Measurements from ENCODE around the gene OR9A4. TPM values are rescaled to one million over a fixed set of nuclear protein-coding genes. Genes with fewer than 3 reads are reported as not detected.

OR9A4 gene
- total RNA-seq, 8 experiments from 2014 or later, result 0.21 to 0.52 (median 0.28) TPM; not detected in 4

- no peak overlapping the region for H3K4me3 ChIP-seq
- no peak for ATAC-seq (replicated peaks in 6 of 8)
- no peak overlapping the region for H3K27ac ChIP-seq
- in situ Hi-C loops (cut with MboI; ENCODE audit: low pct_unique_long_range_greater_than_20kb in 2 of 9, low sequenced_read_pairs in 9 of 9, unreplicated experiment in 9 of 9), result no loop called here
- no peaks in the 10 kb centered on the region for H3K4me1 ChIP-seq (replicated peaks in 1 of 2)
Observed at GRCh38 chr7:141911391-141911790, 4.8 kb upstream of the OR9A4 start.

GRCh38 chr7:141915565-141915964, 634 bp upstream of the OR9A4 start:
- Histone ChIP-seq H3K4me3 (no peak overlapping the region), H3K4me1 (replicated peaks in 1 of 2) (no peaks in the 10 kb centered on the region), H3K27ac (no peak overlapping the region)
- no peak for ATAC-seq (replicated peaks in 6 of 8)
- in situ Hi-C loops (cut with MboI; ENCODE audit: low pct_unique_long_range_greater_than_20kb in 2 of 9, low sequenced_read_pairs in 9 of 9, unreplicated experiment in 9 of 9), result no loop called here
- WGBS, 10 experiments, result 0 to 100% (median 71%) methylated on average over 1 to 2 of the region's 2 CpGs; no CpG with 5 or more reads in 2 of the 10 experiments

GRCh38 chr7:141920281-141920680, 4.1 kb downstream of the OR9A4 start:
- no peaks in the 10 kb centered on the region for H3K4me1 ChIP-seq (replicated peaks in 1 of 2)
- ATAC-seq (replicated peaks in 6 of 8), result no peak
- in situ Hi-C loops (cut with MboI; ENCODE audit: low pct_unique_long_range_greater_than_20kb in 2 of 9, low sequenced_read_pairs in 9 of 9, unreplicated experiment in 9 of 9), result no loop called here
- 0 to 82% (median 50%) methylated on average over 1 of the region's 1 CpG; no CpG with 5 or more reads in 1 of the 10 experiments for WGBS, 10 experiments
- no peak overlapping the region for H3K27ac ChIP-seq
- no peak overlapping the region for H3K4me3 ChIP-seq

GRCh38 chr7:141928146-141928844, 12.1 kb downstream of the OR9A4 start:
- Histone ChIP-seq H3K4me3 (no peak overlapping the region), H3K4me1 (replicated peaks in 1 of 2) (no peaks in the 10 kb centered on the region), H3K27ac (no peak overlapping the region)
- no peak for ATAC-seq (replicated peaks in 6 of 8)
- 0 to 100% (median 80%) methylated on average over 1 to 2 of the region's 2 CpGs; no CpG with 5 or more reads in 3 of the 10 experiments for WGBS, 10 experiments
- in situ Hi-C loops (cut with MboI; ENCODE audit: low pct_unique_long_range_greater_than_20kb in 2 of 9, low sequenced_read_pairs in 9 of 9, unreplicated experiment in 9 of 9), result no loop called here

DNA sequence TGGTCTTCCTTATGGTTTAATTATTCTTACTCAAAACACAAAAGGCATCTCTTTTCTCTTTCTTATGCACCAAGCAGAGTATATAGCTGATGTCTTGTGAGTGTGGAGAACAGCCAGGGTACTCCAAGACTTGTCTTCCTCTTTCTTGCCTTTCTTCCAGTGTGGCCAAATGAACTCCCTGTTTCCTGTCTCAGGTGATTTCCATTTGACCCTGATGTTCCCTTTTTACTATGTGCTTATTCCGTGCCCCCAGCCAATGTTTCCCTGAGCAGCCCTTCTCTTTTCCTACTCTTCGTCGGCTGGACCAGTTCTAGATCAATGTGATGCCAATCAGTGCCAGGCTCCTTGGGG, 12.6 kb downstream of the OR9A4 start:
- no peak for ATAC-seq (replicated peaks in 6 of 8)
- Histone ChIP-seq H3K4me1 (replicated peaks in 1 of 2) (no peaks in the 10 kb centered on the region), H3K4me3 (no peak overlapping the region), H3K27ac (no peak overlapping the region)
- 0 to 91% (median 47%) methylated on average over 1 to 3 of the region's 3 CpGs; no CpG with 5 or more reads in 2 of the 10 experiments for WGBS, 10 experiments
- in situ Hi-C loops (cut with MboI; ENCODE audit: low pct_unique_long_range_greater_than_20kb in 2 of 9, low sequenced_read_pairs in 9 of 9, unreplicated experiment in 9 of 9), result no loop called here

GRCh38 chr7:141930211-141930610, 14.0 kb downstream of the OR9A4 start:
- Histone ChIP-seq H3K4me1 (replicated peaks in 1 of 2) (no peaks in the 10 kb centered on the region), H3K4me3 (no peak overlapping the region), H3K27ac (no peak overlapping the region)
- no peak for ATAC-seq (replicated peaks in 6 of 8)
- WGBS, 10 experiments, result 0 to 89% (median 80%) methylated on average over 1 to 4 of the region's 5 CpGs; no CpG with 5 or more reads in 3 of the 10 experiments
- in situ Hi-C loops (cut with MboI; ENCODE audit: low pct_unique_long_range_greater_than_20kb in 2 of 9, low sequenced_read_pairs in 9 of 9, unreplicated experiment in 9 of 9), result no loop called here

DNA sequence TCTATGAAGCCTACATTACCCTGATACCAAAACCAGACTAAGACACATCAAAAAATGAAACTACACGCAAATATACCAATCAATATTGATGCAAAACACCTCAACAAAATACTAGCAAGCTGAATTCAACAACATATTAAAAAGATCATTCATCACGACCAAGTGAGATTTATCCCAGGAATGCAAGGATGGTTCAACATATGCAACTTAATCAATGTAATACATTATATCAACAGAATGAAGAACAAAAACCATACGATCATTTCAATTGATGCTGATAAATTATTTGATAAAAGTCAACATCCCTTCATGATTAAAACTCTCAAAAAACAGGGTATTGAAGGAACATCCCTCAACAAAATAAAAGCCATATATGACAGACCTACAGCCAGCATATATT, 24.9 kb downstream of the OR9A4 start:
- 0 to 100% (median 87%) methylated on average over 2 to 3 of the region's 3 CpGs; no CpG with 5 or more reads in 1 of the 10 experiments for WGBS, 10 experiments
- Histone ChIP-seq H3K4me1 (replicated peaks in 1 of 2) (no peaks in the 10 kb centered on the region), H3K4me3 (no peak overlapping the region), H3K27ac (no peak overlapping the region)
- in situ Hi-C loops (cut with MboI; ENCODE audit: low pct_unique_long_range_greater_than_20kb in 2 of 9, low sequenced_read_pairs in 9 of 9, unreplicated experiment in 9 of 9), result no loop called here
- ATAC-seq (replicated peaks in 6 of 8), result no peak

DNA sequence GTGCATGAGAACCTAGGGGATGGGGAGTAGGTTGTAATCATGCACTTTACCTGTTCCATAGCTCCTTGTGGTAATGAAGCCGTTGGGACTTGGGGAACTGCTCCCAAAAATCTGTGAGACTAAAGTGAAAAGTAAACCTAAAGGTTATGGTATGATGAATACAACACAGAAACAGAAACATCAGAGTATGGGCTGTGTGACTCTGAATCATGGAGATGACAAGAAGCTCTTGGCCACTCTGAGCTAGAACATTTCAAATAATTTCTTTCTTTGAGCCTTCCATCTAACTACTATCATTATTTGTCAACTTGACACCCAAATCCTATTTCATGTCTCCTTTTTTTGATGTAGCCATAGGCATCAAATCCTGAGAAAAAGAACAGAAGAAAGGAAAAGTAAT, 27.6 kb downstream of the OR9A4 start:
- Histone ChIP-seq H3K4me3 (no peak overlapping the region), H3K27ac (no peak overlapping the region), H3K4me1 (replicated peaks in 1 of 2) (no peaks in the 10 kb centered on the region)
- in situ Hi-C loops (cut with MboI; ENCODE audit: low pct_unique_long_range_greater_than_20kb in 2 of 9, low sequenced_read_pairs in 9 of 9, unreplicated experiment in 9 of 9), result no loop called here
- WGBS, 10 experiments, result 0 to 67% (median 0%) methylated on average over 1 of the region's 1 CpG; no CpG with 5 or more reads in 4 of the 10 experiments
- ATAC-seq (replicated peaks in 6 of 8), result no peak

- Histone ChIP-seq H3K4me1 (replicated peaks in 1 of 2) (no peaks in the 10 kb centered on the region), H3K4me3 (no peak overlapping the region), H3K27ac (no peak overlapping the region)
- no peak for ATAC-seq (replicated peaks in 6 of 8)
- 0 to 100% (median 77%) methylated on average over 2 to 3 of the region's 3 CpGs; no CpG with 5 or more reads in 1 of the 10 experiments for WGBS, 10 experiments
- in situ Hi-C loops (cut with MboI; ENCODE audit: low pct_unique_long_range_greater_than_20kb in 2 of 9, low sequenced_read_pairs in 9 of 9, unreplicated experiment in 9 of 9), result no loop called here
Observed at GRCh38 chr7:141944811-141945210, 28.6 kb downstream of the OR9A4 start.

GRCh38 chr7:141945356-141945755, 29.2 kb downstream of the OR9A4 start:
- in situ Hi-C loops (cut with MboI; ENCODE audit: low pct_unique_long_range_greater_than_20kb in 2 of 9, low sequenced_read_pairs in 9 of 9, unreplicated experiment in 9 of 9), result no loop called here
- 0 to 92% (median 40%) methylated on average over 1 to 3 of the region's 3 CpGs; no CpG with 5 or more reads in 1 of the 10 experiments for WGBS, 10 experiments
- Histone ChIP-seq H3K4me1 (replicated peaks in 1 of 2) (no peaks in the 10 kb centered on the region), H3K27ac (no peak overlapping the region), H3K4me3 (no peak overlapping the region)
- ATAC-seq (replicated peaks in 6 of 8), result peak in 1 of 8 experiments; percentile 38

DNA sequence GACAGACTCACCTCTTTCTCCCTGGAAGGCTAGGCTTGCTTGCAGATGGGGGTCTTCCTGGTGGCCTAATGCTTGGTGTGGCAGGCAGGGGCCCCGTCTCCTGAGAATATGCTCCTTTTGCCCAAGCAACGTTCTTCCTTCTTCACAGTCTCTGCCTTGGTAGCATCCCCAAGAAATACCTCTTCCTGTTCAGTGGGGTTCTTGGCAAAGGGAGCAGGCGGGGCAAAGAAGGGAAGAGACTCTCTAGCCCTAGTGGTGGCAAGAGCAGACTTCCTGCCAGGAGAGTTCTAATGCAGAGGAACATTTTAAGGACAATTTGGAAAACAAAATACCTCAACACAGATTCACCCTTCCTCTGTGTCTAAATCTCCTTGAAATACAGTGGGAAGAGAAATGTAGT, 30.6 kb downstream of the OR9A4 start, which contains the start of gene CLEC5A:
Gene CLEC5A (minus strand): TSS at position 179 of the 400 bp plus-strand sequence. CDS start 682 bp downstream, outside the sequence.
- whole genome bisulfite sequencing, 10 experiments, result 10 to 68% (median 50%) methylated on average over 1 to 3 of the region's 3 CpGs; no CpG with 5 or more reads in 5 of the 10 experiments
- in situ Hi-C loops (cut with MboI; ENCODE audit: low pct_unique_long_range_greater_than_20kb in 2 of 9, low sequenced_read_pairs in 9 of 9, unreplicated experiment in 9 of 9), result no loop called here
- Histone ChIP-seq H3K4me1 (replicated peaks in 1 of 2) (no peaks in the 10 kb centered on the region), H3K27ac (no peak within 1 kb of the TSS), H3K4me3 (no peak within 1 kb of the TSS)
- no peak for ATAC-seq (replicated peaks in 6 of 8)

DNA sequence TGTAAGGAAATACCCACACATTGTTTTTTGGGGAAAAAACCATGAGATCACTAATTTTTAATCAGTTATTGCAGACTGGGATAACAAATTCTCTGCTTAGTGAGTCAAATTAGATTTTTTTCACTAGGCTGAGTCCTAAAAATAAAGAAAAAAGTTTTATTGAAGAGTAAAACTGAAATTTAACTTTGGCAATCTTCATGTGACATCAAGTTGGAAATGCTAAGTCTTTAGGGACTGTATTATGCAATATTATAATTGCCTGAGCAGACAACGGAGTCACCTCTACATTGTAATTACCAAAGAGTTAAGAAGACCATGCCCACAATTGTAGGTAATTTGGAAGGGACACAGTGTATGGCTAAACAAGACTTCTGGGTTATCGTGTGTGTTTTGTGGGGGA, 32.8 kb downstream of the OR9A4 start:
- no peak overlapping the region for H3K4me3 ChIP-seq
- in situ Hi-C loops (cut with MboI; ENCODE audit: low pct_unique_long_range_greater_than_20kb in 2 of 9, low sequenced_read_pairs in 9 of 9, unreplicated experiment in 9 of 9), result no loop called here
- WGBS, 10 experiments, result 29 to 100% (median 79%) methylated on average over 1 to 2 of the region's 2 CpGs; no CpG with 5 or more reads in 6 of the 10 experiments
- H3K27ac ChIP-seq, result no peak overlapping the region
- ATAC-seq (replicated peaks in 6 of 8), result no peak
- no peaks in the 10 kb centered on the region for H3K4me1 ChIP-seq (replicated peaks in 1 of 2)

GRCh38 chr7:141949451-141949850, 33.3 kb downstream of the OR9A4 start:
- in situ Hi-C loops (cut with MboI; ENCODE audit: low pct_unique_long_range_greater_than_20kb in 2 of 9, low sequenced_read_pairs in 9 of 9, unreplicated experiment in 9 of 9), result no loop called here
- Histone ChIP-seq H3K4me3 (no peak overlapping the region), H3K4me1 (replicated peaks in 1 of 2) (no peaks in the 10 kb centered on the region), H3K27ac (no peak overlapping the region)
- 0 to 80% (median 60%) methylated on average over 1 to 2 of the region's 2 CpGs; no CpG with 5 or more reads in 5 of the 10 experiments for WGBS, 10 experiments
- ATAC-seq (replicated peaks in 6 of 8), result no peak

DNA sequence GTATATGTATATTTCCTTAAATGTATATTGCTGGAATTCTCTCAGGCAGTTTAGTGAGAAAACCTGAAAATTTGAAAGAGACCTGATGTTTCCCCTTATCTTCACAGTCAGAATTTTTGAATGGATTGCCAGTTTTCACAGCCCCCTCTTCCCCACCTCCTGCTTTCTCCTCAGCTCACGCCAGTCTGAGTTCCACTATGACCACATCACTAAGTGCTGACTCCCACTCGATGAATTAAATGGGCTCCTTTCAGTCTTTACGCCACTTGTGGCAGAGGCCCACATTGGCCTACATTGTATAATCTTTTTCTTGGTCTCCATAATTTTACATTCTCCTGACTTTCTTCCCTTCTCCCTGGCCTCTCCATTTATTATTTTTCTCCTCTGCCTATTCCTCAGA, 33.7 kb downstream of the OR9A4 start:
- in situ Hi-C loops (cut with MboI; ENCODE audit: low pct_unique_long_range_greater_than_20kb in 2 of 9, low sequenced_read_pairs in 9 of 9, unreplicated experiment in 9 of 9), result loop anchor here in 2 of 9 experiments (25.0 kb wide), 1 partner anchor 237 kb away; no protein-coding TSS in a partner anchor
- Histone ChIP-seq H3K4me1 (replicated peaks in 1 of 2) (no peaks in the 10 kb centered on the region), H3K27ac (no peak overlapping the region), H3K4me3 (no peak overlapping the region)
- WGBS, 10 experiments, result 0 to 95% (median 70%) methylated on average over 2 to 3 of the region's 3 CpGs; no CpG with 5 or more reads in 1 of the 10 experiments
- no peak for ATAC-seq (replicated peaks in 6 of 8)

All from motor neuron (in vitro differentiated cells).